CD4-positive, alpha-beta T cell treated with Interleukin-6 for 4 hours (primary cell): ENCODE measurements around the gene ZNF674.
A peak's percentile ranks its signal among the peaks of the same experiment; 100 is the strongest.

Experiments
- DNase-seq: peaks from one replicate; pipeline ENCODE4 v3.0.0-alpha.2; 2020; ENCODE audit warnings: mixed read lengths

The ZNF674 gene

DNA sequence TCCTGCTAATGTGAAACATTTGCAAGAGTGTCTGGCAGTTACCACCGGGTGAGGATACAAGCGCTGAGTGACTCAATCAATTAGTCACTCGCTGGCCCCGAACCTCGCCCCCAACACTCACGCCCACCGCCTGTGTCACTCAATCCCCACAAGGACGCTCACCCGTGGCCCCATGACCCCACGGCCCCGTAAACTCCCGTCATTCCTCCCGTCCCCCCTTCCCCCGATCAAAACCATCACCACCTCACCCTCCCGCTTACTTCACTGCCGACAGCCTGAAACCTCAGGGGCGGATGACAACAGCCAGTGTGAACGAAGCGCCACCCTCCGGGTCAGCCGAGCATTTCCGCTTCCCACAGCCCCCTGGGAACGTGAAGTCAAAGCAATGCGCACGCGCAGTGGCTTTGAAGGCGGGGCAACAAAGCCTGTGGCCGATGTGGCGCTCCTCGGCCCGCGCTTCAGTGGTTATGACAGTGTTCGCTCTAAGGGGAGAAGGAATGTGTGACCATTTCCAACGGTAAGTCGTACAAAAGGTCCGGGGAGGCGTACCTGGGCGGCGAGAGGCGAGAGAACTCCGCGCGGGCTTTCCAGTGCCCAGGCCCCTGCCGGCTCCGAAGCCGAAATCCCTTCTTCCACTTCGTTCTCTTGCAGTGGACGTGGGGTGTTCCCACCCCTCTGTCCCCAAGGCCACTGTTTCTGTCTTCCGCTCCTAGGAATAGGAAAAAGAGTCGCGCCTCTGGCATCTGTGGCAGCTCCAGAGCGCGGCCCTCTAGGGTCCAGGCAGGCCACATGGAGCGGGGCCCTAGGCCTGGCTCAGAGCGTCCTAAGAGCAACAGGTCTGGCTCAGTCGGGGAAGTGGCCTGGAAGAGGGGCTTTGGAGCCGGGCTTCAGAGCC, at the start of gene ZNF674:
Gene ZNF674, minus strand, starts transcription at position 311 of the 895 bp plus-strand sequence. CDS start 3,334 bp downstream, outside the sequence.
- DNase-seq = peak; percentile 94

DNA sequence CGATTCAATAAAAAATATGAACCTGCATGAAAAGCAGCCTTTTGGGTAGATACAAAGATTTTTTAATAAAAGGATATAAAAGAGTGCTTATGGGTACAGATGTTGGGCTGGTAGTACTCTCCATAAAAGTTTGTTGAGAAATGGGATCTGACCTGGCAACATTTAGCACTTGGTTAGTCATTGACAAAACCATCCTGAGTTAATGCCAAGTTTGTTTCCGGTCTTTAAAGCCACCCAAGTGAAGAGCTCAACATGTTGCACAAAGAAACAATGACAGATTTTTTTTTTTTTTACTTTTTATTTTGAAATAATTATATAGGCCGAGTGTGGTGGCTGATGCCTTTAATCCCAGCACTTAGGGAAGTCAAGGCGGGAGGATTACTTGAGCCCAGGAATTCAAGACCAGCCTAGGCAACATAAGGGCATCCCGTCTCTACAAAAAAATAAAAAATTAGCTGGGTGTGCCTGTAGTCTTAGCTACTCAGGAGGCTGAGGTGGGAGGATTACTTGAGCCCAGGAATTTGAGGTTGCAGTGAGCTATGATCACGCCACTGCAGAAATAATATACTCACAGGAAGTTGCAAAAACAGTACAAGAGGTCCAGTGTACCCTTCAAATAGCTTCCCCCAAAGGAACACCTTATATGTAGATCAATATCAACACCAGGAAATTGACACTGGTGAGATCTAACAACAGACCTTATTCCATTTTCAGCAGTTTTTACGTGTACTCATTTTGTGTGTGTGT, 44.9 kb upstream of the ZNF674 start:
- no peak for DNase-seq

DNA sequence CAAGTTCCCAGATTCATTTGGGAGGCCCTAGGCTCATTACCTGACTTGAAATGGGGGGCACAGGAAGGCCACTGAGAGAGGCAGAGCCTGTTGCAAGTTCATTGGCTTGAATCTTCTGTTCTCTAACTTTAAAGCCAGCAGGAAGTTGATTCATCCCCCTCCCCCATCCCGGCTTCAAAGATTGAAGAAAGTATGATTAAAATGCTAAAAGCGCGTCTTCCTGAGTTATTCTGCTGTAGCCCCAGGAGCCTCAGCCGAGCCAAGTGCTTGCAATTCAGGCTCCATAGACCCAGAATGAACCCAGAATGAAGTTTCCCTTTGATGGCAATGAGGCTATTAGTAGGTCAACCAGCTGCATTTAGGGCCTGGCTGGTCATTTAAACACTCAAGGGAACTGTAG, 43.0 kb upstream of the ZNF674 start:
- peak; percentile 77 for DNase-seq

DNA sequence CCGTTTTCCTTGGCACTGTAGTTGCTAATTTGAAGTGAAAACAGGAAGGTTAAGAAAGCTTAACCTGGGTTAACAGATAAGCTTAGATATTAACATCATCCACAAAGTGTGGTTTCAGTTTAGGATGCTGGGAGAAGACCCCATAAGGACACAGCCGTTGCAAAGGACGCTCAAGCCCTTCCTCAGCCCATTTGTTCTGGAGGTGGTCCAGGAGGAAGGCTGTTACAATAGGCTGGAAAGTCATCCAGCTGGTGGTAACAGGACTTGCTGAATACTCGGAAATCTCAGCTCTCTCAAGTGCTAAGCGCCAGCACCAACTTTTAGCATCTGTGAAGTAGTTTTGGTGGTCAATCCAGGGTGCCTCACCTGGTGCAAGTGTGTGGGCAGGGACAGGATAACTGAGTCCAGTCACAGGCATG, 42.5 kb upstream of the ZNF674 start:
- no peak for DNase-seq

DNA sequence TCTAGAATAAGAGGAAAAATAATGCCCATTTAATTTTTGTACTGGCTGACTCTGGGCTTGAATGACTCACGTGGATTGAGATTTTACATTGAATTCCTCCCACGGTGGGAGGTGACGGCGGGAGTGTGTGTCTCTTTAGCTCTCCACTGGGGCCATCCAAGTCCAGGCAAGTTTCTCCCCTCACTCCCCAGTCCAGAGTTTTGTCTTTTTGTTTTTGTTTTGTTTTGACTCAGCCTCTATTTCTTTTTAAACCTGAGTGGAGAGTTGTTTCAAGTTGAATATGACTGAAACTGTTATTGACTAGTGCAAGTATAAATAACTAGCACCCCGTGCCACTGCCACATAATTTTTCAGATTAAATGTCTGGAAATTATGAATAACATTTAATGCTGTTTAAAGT, 41.9 kb upstream of the ZNF674 start:
- no peak for DNase-seq

DNA sequence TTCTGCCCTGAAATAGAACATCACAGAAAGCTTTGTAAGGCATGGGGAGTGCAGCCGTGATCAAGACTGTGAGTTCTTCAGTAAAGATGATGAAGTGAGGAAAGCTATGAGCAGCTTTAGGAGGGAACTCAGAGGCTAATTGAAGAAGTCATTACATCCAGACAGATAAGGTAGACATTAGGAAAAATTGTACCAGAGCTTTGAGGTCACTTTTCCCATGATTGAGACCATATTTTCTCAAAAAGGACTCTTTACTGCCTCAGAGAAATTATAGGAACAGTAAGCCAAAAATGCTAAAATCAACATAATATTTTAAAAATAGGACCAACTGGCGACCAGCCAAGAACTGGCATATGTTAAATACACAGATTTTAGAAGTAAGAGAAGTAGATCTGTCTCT, 39.5 kb upstream of the ZNF674 start:
- DNase-seq = no peak

DNA sequence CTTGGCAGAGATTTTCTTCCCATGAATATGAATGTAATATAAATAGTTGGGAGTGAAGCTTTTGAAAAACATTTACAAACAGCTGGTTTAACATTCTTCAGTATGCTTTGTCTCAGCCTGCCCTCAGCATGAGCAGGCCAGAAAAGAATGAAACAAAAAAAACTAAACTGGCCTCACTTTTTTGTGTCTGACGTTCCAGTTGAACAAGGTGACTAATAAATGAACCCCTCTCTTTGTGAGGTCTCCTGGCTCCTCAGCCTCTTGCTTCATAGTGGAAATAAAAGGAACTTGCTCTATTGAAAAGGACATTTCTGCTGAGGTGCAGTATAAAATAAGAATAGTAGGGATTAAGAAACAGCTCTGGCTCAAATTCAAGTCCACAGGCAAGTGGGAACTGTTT, 37.7 kb upstream of the ZNF674 start:
- DNase-seq = no peak

DNA sequence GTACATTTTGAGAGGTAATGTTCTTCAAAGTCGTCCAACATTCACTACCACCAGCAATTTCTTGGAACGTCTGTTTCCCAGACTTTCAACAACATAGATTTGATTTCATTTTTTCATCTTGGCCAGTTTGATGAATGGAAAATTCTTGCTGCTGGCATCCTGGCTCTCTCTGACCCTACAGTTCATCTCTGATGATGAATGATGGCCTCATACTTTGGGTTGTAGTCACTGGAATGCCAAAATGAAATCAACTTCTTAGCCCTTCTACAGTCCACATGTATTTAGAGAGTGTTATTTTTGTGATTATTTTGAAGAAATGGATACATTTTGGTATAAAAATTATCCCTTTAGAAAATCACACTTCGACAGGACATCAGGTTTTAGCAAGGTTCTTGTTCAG, 37.1 kb upstream of the ZNF674 start:
- no peak for DNase-seq

DNA sequence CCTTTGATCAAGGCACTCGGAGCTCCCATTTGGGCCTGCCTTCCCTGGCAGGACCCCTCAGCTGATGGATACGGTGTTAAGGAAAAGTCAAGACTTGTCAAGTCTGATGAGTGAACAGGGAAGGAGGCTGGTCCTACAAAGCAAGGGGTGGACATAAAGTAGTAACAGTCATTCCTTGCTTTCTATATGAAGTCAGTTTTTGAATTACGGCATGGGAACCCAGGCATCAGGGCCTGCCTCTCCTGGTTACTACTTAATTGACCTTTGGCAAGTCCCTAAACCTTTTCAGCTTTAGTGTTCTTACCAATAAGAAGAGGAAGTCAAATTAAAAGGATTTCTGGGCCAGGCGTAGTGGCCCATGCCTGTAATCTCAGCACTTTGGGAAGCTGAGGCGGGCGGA, 35.4 kb upstream of the ZNF674 start:
- no peak for DNase-seq

DNA sequence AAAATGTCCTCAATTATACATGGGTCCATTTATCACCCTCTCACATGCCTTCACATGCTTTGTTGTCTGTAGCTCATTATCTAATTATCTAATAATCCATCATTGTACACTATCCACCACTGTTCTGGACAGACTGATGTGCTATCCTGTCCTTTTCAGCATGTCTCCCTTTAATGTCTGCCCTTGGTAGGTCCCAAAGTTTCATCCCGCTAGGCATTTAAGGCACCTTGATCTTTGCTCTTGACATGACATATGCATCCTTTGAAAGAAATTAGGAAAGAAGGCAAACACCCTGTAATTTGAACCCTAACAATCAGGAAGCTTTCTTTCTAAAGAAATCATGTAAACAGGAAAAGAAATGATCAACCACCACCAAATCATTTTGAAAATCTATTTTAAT, 34.0 kb upstream of the ZNF674 start:
- DNase-seq = no peak

DNA sequence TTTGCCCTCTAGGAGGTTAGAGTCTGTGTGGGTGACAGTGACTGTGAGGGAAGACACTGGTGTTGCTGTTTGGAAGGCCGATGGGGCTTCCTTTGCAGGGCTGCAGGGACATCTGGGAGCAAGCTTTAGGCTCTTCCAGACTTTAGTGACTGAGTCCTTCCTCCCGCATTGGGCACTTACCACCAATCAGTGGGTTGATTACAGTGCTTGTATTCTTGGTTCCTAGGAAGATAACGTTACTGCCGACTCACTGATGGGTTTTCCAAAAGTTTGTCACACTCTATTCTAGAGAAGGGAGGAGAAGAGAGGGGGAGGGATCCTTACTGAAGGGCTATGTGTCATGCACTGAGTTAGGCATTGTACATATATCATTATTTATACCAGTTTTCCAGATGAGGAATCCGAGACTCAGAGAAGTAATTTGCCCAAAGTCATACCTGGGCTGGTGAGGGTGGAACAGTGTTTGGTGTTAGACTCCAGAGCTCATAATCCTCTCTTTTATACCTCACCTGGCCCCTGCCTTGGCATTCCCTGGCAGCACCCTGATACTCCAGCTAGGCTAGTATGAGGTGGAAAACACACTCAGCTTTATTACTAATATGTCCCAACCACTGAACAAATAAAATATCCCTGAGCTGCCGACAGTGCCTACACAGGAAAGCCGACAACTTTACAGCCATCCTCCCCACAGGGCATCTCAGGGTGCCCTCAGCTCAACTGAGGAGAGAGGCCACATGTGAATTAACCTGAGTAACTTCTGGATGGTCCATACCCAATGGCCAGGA, 32.2 kb upstream of the ZNF674 start:
- no peak for DNase-seq

DNA sequence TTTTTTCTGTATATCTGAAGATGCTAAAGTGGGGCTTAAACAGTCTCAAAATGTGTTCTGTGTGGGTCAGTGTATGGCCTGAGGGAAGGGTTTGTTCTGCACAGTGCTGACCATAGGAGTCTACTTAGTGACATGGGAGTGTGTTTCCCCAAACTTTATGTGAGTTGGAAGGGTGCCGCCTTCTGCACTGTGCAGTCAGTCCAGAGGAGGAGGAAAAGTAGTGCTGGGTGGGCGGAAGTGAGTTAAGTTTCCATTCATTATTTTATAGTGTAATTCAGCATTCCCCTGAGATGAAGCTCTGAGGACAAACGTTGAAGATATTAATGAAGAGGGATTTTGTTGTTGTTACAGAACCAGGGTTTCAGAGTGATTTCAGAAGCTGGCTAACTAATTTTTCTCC, 31.2 kb upstream of the ZNF674 start:
- no peak for DNase-seq

DNA sequence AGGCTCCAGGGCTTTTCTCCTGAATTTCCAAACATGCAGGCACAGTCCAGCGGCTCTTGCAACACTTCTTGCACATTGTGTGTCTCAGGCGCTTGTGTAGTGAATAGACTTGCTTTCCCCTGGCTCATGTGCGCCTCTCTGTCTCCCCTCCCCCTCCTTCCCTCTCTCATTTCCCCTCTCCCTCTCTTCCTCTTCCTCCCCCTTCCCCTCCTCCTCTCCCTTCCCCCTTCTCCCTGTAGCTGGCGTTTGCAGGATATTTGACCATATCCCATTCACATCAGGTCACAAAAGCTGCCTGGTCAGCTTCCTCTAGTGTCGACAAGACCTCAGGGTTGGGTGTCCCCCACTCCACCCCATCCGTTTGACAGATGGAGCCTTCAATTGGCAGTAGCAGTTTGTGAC, 30.8 kb upstream of the ZNF674 start:
- peak; percentile 9 for DNase-seq

DNA sequence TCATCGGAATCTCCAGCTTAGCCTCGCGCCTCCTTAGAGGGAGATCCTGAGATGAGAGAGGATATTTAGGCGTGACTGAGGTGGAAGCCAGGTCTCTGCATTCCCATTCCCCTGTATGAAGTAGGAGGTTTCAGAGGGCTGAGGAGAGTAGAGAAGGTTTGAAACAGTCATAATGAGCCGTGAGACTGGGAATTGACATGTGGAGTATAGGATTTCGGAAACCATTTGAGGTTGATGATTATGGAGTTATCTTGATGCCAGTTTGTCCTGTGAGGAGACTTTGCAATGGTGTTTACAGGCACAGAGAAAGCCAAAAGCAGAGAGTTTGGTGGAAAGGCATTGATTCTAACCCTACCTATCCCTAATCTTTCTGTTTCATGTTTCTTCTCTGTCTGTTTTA, 30.4 kb upstream of the ZNF674 start:
- DNase-seq = no peak

DNA sequence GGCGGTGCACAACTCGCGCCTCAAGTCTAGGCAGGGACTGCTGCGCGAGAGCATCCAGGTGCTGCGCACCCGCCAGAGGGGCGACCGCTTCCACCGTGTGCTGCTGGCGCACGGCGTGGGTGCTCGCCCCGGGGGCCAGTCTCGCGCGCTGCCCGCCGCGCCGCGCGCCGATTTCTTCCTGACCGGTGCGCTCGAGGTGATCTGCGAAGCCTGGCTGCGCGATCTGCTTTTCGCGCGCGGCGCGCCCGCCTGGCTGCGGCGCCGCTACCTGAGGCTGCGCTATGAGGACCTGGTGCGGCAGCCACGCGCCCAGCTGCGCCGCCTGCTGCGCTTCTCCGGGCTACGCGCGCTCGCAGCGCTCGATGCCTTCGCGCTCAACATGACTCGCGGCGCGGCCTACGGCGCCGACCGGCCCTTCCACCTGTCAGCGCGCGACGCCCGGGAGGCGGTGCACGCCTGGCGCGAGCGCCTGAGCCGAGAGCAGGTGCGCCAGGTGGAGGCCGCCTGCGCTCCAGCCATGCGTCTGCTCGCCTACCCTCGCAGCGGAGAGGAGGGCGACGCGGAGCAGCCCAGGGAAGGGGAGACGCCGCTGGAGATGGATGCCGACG, 29.7 kb upstream of the ZNF674 start:
- peak; percentile 60 for DNase-seq

DNA sequence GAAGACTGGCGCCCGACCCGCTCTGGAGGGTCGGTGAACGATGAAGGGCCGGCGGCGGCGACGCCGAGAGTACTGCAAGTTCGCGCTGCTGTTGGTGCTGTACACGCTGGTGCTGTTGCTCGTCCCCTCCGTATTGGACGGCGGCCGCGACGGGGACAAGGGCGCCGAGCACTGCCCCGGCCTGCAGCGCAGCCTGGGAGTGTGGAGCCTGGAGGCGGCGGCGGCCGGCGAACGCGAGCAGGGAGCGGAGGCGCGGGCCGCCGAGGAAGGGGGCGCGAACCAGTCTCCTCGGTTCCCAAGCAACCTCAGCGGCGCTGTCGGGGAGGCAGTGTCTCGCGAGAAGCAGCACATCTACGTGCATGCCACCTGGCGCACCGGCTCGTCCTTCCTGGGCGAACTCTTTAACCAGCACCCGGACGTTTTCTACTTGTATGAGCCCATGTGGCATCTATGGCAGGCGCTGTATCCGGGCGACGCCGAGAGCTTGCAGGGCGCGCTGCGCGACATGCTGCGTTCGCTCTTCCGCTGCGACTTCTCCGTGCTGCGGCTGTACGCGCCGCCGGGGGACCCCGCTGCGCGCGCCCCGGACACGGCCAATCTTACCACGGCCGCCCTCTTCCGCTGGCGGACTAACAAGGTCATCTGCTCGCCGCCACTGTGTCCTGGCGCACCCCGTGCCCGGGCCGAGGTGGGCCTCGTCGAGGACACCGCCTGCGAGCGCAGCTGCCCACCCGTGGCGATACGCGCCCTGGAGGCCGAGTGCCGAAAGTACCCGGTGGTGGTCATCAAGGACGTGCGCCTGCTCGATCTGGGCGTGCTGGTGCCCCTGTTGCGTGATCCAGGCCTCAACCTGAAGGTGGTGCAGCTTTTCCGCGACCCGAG, 28.9 kb upstream of the ZNF674 start:
- peak; percentile 69 for DNase-seq

DNA sequence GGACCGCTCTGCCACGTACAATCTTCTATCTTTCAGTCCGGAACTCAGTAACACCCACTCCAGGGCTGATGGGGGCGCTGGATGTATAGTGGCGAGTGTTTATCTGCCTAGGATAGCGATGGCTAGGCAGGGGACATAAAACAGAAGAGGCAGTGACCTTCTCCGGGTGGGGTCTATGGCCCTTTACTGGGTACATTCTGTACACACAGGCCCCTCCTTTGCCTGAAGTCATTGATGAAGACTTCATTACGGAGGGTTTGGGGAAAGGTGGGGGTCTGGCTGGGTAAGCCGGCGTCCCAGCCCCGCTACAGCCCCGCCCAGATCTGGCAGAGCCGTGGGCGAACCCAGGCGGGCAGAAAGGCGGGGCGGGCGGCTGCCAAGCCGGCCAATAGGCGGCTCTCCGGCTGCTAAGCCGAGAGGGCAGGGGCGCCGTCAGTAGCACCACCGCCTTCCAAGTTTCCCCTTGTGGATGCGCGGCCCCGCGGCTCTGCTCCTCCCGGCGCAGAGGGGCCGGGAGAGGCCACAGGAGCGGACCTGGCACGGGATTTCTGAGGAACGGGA, 28.2 kb upstream of the ZNF674 start, which contains the start of gene CHST7:
Gene CHST7, plus strand, starts transcription at position 435 of the 561 bp plus-strand sequence. CDS start 167 bp downstream, outside the sequence.
- peak; percentile 68 for DNase-seq

DNA sequence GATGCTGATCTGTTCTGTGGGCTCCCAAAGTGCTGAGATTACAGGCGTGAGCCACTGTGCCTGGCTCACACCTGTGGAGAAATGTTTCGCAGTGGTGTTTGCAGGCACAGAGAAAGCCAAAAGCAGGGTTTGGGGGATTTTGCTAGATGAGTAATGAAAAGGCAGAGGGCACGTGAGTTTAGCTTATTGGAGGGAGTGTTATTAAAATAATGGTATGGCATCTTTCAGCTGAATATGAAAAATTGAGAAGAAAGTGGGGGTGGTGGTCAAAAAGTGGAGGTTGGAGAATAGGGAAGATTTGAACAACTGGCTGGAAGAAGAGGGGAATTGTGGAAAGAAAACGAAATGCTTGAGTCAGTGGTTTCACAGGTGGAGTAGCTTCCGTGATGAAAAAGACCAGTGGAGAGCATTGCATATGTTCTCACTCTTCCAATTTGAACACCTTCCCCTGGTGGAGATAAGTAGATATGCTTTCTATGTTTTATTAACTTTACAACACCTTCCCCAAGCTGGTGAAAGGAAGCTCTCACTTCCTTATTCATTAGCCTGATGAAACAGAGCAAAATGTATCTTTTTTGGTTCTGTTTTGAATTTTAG, 27.2 kb upstream of the ZNF674 start:
- peak; percentile 18 for DNase-seq

DNA sequence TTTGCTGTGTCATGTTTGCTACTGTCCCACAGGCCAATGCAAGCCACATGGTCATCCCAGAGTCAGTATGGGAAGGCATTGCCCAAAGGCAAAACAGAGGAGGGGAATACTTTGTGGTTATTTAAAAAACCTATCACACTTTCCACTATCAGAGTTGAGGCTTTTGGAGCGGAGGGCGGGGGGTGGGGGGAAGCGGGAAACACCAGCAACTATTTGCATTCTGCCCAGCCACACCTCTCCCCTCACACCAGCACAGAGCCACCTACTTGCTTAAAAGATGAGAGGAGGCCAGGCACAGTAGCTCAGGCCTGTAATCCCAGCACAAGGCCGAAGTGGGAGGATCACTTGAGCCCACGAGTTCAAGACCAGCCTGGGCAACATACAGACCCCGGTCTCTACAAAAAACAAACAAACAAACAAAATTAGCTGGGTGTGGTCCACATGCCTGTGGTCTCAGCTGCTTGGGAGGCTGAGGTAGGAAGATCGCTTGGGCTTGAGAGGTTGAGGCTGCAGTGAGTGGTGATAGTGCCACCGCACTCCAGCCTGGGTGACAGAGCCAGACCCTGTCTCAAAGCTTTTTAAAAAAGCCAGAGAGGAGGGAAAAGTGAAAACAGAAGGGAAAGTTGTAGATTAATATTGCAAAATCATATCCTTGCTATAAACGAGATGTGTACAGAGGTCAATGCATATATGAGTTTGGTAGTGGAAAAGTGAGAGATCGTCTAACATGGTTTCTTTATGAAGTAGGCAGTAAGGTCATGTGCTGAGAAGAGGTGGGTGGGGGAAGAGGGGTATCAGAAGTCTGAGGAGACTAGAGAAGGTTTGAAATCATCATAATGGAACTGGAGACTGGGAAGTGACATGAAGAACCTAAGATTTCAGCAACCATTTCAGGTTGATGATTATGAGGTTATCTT, 26.5 kb upstream of the ZNF674 start:
- no peak for DNase-seq

DNA sequence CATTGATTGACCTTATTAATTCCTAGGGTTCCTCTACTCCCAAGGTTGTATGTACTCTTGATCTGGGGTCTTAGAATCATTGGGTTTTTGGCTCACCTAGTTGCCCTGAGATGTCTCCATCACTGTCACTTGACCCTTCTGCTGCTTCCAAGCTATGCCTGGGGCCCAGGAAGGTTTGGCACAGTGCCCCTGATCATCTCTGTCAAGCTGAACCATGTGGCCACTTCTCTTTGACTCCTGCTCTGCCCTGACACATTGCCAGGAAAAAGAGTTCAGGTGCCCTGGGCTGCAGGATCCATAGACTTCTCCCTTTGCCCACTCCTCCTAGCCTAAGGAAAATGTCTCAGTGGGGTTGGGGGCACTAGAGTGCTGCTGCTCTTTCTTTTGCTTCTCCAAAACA, 24.4 kb upstream of the ZNF674 start:
- DNase-seq = no peak
